AG09319 (cell line): ENCODE data around the gene CFAP43.
A peak's percentile ranks its signal among the peaks of the same experiment; 100 is the strongest.

ENCODE experiments used
- DNase-seq: peaks from one replicate; pipeline ENCODE4 v3.0.0-alpha.2; 2010; ENCODE audit warnings: low read depth; ENCODE audit errors: extremely low read depth
- CTCF ChIP-seq: IDR thresholded peaks from 2 replicates; pipeline ENCODE4 v1.5.1; 2011; ENCODE audit warnings: low read depth, mild to moderate bottlenecking, inconsistent platforms, low read length, moderate library complexity

CFAP43 gene

GRCh38 chr10:104256335-104256961 is 24.3 kb upstream of the CFAP43 start:
- DNase-seq, result no peak
- no peak for TF ChIP-seq CTCF

- TF ChIP-seq CTCF, result no peak
- DNase-seq, result no peak
Observed at GRCh38 chr10:104255311-104255981, 23.3 kb upstream of the CFAP43 start.

- DNase-seq, result peak; percentile 44
- TF ChIP-seq CTCF, result no peak
Observed at GRCh38 chr10:104254493-104255310, 22.5 kb upstream of the CFAP43 start, which contains the start of gene GSTO1. GSTO1 (plus strand) TSS chr10:104254892; CDS start chr10:104254929, 37 bp downstream.

GRCh38 chr10:104253606-104254410 is 21.6 kb upstream of the CFAP43 start:
- no peak for DNase-seq

DNA sequence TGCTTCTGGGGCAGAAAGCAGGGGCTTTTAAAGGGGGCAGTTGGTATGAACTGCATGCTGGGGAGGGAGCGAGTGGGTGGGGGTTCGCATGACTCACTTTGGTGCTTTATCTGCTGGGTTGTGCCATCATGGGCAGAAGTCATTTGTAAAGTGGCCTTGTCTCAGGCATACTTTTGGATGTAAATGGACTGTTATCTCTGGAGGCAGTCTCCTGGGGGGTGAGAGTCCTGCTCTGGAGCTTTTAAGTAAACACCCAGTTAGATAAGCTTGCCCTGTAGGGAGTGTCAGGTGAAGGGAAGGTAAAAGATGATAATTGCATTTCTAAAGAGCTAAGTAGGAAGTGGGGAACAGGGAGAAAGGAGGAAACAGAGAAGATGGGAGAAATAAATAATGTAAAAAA is 20.9 kb upstream of the CFAP43 start:
- no peak for TF ChIP-seq CTCF
- DNase-seq, result no peak

More at GRCh38 chr10:104253606-104254410, 21.6 kb upstream of the CFAP43 start:
- TF ChIP-seq CTCF, result no peak

GRCh38 chr10:104252368-104252767 is 20.2 kb upstream of the CFAP43 start:
- TF ChIP-seq CTCF, result no peak
- no peak for DNase-seq
